Activated naive CD8-positive, alpha-beta T cell treated with anti-CD3 and anti-CD28 coated beads for 36 hours (primary cell): ENCODE results near the gene COLEC11. TPM values are rescaled to one million over a fixed set of nuclear protein-coding genes. Genes with fewer than 3 reads are reported as not detected.

Experiments used
- DNase-seq: peaks from one replicate; pipeline ENCODE4 v3.0.0; 2021
- H3K27ac Mint-ChIP-seq: one replicate; pipeline ENCODE4 v1.8.0; 2022; ENCODE audit warnings: mild to moderate bottlenecking, moderate library complexity, mixed read lengths
- H3K27me3 Mint-ChIP-seq: one replicate; pipeline ENCODE4 v1.8.0; 2022; ENCODE audit warnings: mild to moderate bottlenecking, mixed read lengths
- H3K36me3 Mint-ChIP-seq: one replicate; pipeline ENCODE4 v1.8.0; 2021; ENCODE audit warnings: mild to moderate bottlenecking, mixed read lengths
- H3K4me1 Mint-ChIP-seq: one replicate; pipeline ENCODE4 v1.8.0; 2021; ENCODE audit warnings: mixed read lengths
- H3K4me3 Mint-ChIP-seq: one replicate; pipeline ENCODE4 v1.8.0; 2022; ENCODE audit warnings: mild to moderate bottlenecking, moderate library complexity, mixed read lengths
- H3K9me3 Mint-ChIP-seq: one replicate; pipeline ENCODE4 v1.8.0; 2022; ENCODE audit warnings: mixed read lengths
- total RNA-seq, 2 experiments: library from RNA; stranded (reverse); gene quantifications; one replicate each; pipeline ENCODE4 v1.2.3, GENCODE V29; 2021

The COLEC11 gene
- total RNA-seq, 2 experiments from 2014 or later: 0.52 to 0.86 TPM

DNA sequence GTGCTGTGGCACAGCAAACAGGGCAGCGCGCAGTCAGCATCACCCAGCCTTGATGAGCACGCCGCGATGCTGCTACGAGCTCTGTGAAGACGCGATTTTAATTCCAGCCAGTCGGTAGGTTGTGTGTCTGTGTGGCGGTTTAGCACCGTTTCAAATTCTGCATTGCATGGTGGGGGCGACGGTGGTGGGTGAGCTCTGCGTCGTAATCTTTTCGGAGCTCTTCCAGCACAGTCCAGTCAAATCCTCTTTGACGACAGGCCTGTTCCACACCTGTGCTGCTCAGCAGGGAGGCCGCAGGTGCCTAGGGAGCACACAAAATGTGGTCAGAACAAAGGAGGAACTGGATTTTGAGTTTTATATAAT, 71.7 kb downstream of the COLEC11 start:
- Mint-ChIP-seq H3K4me1 (no peaks in the 10 kb centered on the region), H3K27ac (no peak overlapping the region), H3K36me3 (no peaks in the 10 kb centered on the region), H3K27me3 (peaks cover 4% of the 10 kb centered on the region), H3K9me3 (no peaks in the 10 kb centered on the region), H3K4me3 (no peak overlapping the region)
- no peak for DNase-seq

DNA sequence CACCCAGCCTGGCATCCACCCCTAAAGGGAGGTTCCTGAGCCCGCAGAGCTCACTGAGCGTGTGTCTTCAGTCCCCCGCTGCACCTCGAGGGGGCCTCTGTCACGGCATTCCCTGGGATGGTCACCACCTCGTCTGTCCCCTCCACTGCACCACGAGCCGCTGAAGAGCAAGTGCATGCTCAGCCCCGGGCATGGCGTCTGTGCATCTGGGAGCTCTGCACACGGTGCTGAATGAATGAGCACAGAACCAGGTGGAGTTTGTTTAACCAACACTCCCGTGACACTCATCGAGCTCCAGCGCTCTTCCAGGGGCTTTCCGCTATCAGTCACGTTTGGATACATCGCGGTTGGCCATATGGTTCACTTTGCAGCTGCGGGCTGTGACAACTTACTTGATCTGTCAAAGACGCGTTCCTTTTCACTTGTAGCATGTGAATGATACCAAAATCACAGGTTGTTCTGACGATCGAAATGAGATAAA, 72.3 kb downstream of the COLEC11 start:
- Mint-ChIP-seq H3K36me3 (no peaks in the 10 kb centered on the region), H3K4me1 (no peaks in the 10 kb centered on the region), H3K27me3 (peaks cover 4% of the 10 kb centered on the region), H3K4me3 (no peak overlapping the region), H3K9me3 (no peaks in the 10 kb centered on the region), H3K27ac (no peak overlapping the region)
- no peak for DNase-seq

DNA sequence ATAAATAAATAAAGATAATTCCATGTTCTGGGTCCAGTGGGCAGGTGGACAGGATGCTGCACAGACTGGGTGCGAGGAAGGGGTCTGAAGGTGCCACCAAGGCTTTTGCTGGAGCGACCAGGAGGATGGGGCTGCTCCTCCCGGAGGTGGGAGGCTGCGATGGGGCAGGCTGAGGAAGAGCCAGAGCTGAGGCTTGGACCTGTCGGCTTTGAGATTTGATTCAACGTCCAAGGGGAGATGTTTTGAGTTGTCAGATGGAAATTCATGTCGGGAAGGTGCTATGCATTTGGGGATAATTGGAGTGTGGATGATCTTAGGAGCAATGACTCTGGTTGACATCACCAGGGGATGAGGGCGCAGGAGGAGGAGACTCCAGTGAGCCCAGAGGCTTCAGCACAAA, 74.7 kb downstream of the COLEC11 start:
- Mint-ChIP-seq H3K27me3 (peaks cover 4% of the 10 kb centered on the region), H3K4me1 (no peaks in the 10 kb centered on the region), H3K4me3 (no peak overlapping the region), H3K36me3 (no peaks in the 10 kb centered on the region), H3K27ac (no peak overlapping the region), H3K9me3 (no peaks in the 10 kb centered on the region)
- DNase-seq: no peak

DNA sequence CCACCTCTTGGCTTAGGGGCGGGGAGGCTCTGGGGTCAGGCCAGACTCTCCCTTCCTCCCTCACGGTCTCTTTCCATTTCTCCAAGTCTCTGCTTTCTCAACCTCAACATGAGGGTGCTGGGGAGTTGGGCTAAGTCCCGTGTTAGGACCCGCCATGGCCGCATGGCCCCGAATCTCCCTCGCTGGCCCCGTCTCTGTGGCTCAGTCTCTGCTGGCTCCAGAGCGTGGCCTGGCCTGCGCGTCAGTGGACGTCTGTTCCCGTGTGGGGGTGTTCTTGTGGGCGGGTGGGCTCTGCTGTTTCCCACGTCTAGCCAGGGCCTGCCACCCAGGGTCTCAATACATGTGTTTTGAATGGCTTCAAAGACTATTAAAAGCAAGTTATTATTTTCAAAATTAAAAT, 75.5 kb downstream of the COLEC11 start:
- Mint-ChIP-seq H3K4me1 (no peaks in the 10 kb centered on the region), H3K27ac (no peak overlapping the region), H3K27me3 (peaks cover 4% of the 10 kb centered on the region), H3K36me3 (no peaks in the 10 kb centered on the region), H3K4me3 (no peak overlapping the region), H3K9me3 (no peaks in the 10 kb centered on the region)
- DNase-seq: no peak

DNA sequence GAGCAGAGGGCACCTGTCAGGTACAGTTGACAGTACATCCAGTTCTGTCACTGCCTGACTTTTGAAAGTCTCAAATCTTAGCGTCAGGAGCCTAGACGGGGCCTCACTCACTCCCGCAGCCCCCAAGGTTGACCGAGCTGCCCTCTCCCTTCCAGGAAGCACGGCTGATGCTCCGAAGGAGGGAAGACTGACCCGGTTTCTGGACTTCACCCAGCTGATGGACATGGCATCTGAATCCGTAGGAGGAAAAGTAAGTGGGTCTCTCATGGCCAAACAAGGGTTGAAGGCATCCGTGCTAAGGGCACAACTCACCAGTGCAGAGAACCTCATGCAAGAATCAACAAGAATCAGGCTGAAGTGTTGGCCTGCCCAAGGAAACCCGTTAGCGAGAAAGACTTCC, 76.0 kb downstream of the COLEC11 start:
- Mint-ChIP-seq H3K4me3 (no peak overlapping the region), H3K9me3 (no peaks in the 10 kb centered on the region), H3K36me3 (no peaks in the 10 kb centered on the region), H3K27ac (no peak overlapping the region), H3K27me3 (peaks cover 4% of the 10 kb centered on the region), H3K4me1 (no peaks in the 10 kb centered on the region)
- DNase-seq: no peak

DNA sequence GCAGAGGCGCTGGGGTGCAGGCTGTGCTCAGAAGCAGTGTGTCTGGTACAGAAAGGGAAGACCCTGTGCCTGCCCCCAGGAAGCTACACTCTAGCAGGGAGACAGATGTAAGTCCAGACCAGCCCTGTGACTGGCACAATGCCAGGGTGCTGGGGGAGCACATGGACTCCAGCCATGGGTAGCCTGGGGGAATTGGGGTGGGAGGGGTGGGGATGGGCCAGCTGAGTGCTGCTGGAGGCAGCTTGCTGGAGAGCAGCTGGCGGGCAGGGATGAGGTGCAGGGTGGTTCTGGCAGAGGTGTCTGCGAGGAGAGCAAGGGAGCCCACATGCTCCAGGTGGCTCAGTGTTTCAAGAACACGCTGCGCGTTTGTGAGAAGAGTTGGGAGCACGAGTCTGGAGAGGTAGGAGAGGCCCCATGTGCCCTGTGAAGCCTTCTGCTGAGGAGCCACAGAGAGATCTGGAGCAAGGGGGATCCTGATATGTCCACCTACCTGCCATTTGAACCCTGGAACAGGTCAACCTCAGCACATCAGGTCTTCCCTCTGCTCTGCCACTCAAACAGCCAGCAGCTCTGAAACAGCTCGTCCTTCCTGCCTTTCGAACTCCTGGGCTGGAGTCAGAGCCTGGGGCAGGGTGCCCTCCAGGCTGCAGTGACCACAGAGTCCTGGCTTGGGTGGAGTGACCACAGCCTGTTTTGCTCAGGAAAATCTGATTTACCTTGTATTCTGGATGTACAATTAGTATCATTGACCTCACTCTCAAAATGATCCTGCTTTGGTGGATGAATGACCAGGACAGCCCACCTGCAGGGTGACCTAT, 78.2 kb downstream of the COLEC11 start:
- Mint-ChIP-seq H3K4me3 (no peak overlapping the region), H3K36me3 (no peaks in the 10 kb centered on the region), H3K9me3 (no peaks in the 10 kb centered on the region), H3K27ac (no peak overlapping the region), H3K4me1 (no peaks in the 10 kb centered on the region), H3K27me3 (peaks cover 4% of the 10 kb centered on the region)
- DNase-seq: no peak

DNA sequence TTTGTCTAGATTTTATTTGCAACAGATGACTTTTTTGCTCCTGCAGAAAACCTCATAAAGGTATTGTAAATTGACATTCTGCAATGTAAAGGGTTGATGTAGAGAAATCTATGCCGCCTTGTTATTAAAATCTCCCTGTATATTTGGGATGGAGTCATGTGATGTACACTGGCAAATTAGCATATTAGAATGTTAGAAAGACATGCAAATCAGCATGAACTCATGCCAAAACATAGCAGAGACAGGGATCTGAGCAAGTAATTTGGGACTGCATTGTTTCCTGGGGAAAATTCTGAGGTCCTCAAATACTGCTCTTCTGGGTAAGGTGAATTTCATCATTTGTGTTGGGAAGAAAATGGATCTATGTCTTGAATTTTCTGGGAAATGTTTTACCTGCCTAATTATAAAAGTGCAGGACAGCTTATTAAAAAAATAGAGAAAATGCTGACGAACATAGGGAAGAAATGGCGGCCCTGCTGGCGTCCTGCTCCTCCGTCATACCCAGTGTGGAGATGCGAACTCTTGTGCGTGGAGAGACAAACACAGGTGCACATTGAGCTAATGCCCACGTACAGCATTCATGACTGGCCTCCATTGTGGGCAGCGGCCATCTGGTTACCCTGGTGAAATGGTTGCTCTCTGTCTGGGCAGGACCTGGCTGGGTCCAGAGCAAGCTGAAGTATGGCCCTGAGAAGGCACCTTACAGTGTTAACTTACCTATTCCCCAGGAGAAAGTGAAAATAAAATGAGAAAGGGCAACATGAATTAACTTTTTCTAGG, 79.3 kb downstream of the COLEC11 start:
- no peak for DNase-seq
- Mint-ChIP-seq H3K9me3 (no peaks in the 10 kb centered on the region), H3K27ac (no peak overlapping the region), H3K4me1 (no peaks in the 10 kb centered on the region), H3K36me3 (no peaks in the 10 kb centered on the region), H3K27me3 (peaks cover 4% of the 10 kb centered on the region), H3K4me3 (no peak overlapping the region)

DNA sequence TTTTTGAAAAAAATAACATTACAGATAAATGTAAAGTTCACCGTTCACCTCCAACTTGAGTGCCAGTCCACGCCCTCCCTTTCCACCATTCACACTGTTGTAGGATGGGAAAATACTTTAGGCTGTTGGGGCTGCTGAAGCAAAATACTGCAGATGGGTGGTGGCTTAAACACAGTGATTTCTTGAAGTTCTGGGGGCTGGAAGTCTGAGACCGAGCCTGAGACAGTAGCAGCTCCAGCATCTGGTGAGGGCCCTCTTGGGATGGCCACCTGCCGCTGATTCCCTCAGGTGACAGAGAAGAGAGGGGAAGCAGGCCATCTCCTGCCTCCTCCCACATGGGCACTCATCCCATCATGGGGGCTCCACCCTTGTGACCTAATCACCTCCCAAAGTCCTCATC, 80.8 kb downstream of the COLEC11 start:
- H3K27me3 Mint-ChIP-seq: no peaks in the 10 kb centered on the region
- no peaks in the 10 kb centered on the region for H3K4me1 Mint-ChIP-seq
- no peaks in the 10 kb centered on the region for H3K36me3 Mint-ChIP-seq
- no peak for DNase-seq
- H3K9me3 Mint-ChIP-seq: no peaks in the 10 kb centered on the region
- no peak overlapping the region for H3K27ac Mint-ChIP-seq
- no peak overlapping the region for H3K4me3 Mint-ChIP-seq

DNA sequence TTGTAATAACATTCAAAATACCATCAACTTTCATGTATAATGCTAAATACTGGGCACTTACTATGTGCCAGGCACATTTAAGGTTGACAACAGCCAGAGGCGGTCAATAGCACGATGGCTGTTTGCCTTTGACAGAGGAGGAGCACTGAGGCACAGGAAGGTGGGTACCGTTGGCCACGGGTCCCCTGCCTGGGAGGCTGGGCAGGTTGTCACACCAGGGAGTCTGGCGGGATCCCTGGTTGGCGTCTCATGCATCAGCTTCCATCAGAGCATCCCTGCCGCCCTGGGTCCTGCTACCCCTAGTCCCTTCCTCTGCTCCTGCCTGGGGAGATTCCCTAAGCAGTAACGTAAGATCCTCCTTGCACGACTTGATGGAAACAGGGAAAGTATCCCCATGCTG, 82.5 kb downstream of the COLEC11 start:
- Mint-ChIP-seq H3K9me3 (no peaks in the 10 kb centered on the region), H3K27ac (no peak overlapping the region), H3K4me3 (no peak overlapping the region), H3K27me3 (no peaks in the 10 kb centered on the region), H3K4me1 (no peaks in the 10 kb centered on the region), H3K36me3 (no peaks in the 10 kb centered on the region)
- DNase-seq: no peak

DNA sequence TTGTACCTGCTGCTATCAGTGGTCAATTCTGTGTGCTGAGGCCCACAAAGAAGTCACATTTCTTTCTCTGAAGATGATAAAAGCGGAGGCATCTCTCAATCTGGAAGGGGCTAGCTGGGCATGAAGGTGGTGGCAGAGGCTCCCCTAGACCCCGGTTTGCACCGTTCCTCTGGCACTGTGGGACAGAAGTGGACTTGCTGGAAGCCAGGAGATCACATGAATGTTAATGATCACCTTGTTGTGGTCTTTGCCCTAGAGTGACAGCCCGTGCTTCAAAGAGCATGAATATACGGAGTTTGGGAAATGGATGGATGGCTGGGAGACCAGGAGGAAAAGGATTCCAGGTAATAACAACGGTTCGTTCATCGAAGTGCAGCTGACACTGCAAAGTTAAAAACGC, 83.3 kb downstream of the COLEC11 start:
- Mint-ChIP-seq H3K4me3 (no peak overlapping the region), H3K27me3 (no peaks in the 10 kb centered on the region), H3K9me3 (no peaks in the 10 kb centered on the region), H3K4me1 (no peaks in the 10 kb centered on the region), H3K36me3 (no peaks in the 10 kb centered on the region), H3K27ac (no peak overlapping the region)
- DNase-seq: no peak

DNA sequence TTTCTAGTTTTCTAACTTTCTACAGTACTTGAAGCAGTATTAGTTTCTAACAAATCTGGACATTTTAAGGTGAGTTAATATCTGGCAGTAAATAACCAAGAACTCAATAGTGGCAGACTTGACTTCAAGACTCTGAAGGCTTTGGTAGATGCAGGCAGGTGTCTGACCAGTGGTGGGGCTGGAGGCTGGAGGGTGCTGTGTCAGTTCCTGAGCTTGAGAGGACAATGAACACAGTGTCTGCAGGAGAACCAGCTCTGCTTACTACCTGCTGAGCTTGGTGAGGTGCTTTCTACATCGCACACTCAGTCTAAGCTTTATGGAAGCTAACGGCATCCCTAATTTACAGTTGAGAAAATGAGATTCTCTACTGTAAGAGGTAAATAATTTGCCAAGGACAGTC, 84.3 kb downstream of the COLEC11 start:
- Mint-ChIP-seq H3K4me3 (no peak overlapping the region), H3K27ac (no peak overlapping the region), H3K9me3 (no peaks in the 10 kb centered on the region), H3K27me3 (no peaks in the 10 kb centered on the region), H3K4me1 (no peaks in the 10 kb centered on the region), H3K36me3 (no peaks in the 10 kb centered on the region)
- no peak for DNase-seq

DNA sequence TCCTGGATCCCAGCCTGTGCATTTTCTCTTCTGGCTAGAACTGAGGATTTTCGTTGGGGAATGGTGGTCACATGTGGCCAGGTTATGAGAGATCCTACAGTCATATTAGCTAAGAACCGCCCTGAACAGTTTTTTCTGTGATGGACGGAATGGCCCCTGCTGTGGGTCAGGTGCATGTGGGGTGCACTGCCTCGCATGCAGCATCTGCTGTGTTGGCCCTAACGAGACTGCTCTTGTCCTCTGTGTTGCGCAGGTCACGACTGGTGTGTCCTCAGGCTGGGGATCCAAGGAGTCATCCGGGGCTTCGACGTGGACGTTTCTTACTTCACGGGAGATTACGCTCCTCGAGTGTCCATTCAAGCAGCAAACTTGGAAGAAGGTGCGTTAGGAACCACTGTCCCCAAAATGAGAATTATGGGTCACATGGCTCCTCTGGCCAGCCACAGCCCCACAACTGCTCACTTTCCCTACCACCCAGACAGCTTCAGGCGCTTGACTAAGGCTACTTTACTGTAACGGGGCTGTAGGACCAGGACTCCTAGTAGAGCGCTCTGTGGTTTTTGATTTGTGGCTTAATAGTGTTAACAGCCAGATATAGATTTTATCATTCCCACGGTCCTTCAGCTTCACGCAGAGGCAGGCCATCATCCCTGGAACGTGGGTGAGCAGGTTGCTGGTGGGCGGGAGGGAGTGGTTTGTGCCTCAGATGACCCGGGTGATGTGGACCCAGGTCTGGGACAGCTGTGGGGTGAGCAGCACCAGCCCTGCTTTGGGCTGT, 84.9 kb downstream of the COLEC11 start:
- no peak for DNase-seq
- Mint-ChIP-seq H3K36me3 (no peaks in the 10 kb centered on the region), H3K4me3 (no peak overlapping the region), H3K27me3 (no peaks in the 10 kb centered on the region), H3K27ac (no peak overlapping the region), H3K4me1 (no peaks in the 10 kb centered on the region), H3K9me3 (no peaks in the 10 kb centered on the region)

DNA sequence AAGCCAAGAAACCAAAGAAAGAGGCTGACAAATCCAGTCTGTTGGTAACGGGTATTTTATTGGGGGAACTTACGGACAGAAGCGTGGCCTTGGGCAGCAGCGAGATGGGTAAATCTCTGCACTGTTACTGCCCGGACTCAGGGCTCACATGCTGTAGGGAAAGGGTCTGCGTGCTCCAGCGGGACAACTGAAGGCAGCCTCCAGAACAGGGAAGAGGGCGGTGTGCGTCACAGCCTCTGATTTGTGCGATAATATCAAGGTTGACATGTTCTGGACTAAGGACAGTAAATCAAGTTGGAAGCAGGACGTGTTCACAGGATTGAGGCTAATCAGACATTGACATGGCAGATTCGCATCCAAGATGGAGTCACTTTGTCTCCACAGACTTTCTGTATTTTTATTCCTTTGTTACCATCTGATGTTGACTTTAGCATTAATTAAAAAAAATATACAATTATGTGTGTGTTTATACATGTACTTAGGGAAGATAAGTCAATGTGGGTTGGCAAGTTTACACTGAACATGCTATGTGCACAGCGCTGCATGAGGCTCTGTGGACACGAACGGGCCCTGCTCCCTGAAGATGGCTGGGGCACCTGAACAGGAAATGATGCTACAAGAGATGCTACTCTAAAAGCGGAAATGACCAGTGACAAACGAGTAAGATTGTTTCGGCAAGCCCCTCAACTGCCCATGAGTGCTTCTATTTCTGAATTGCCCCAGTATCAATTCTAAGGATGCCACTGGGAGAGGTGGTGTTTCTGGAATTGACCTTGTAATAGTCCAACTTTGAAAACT, 85.8 kb downstream of the COLEC11 start:
- Mint-ChIP-seq H3K27me3 (no peaks in the 10 kb centered on the region), H3K4me1 (no peaks in the 10 kb centered on the region), H3K9me3 (no peaks in the 10 kb centered on the region), H3K27ac (no peak overlapping the region), H3K4me3 (no peak overlapping the region), H3K36me3 (no peaks in the 10 kb centered on the region)
- no peak for DNase-seq

DNA sequence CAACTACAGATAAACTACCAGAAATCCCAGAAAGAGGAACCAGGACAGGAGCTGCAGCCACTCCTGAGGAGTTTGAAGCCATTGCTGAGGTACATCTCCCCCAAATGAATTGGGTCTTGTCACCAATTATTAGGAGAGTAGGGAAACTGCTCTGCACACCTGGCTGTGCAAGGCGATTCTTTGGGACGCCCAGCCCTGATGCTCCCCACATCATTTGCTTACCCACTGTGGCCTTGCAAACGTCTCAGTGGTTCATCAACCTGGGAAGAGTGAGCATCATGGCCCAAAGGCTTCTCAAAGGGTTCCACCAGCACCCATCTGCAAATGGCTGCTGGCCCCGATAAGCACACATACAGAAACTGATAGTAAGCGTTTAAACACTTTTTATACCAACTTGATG, 86.7 kb downstream of the COLEC11 start:
- Mint-ChIP-seq H3K27ac (no peak overlapping the region), H3K36me3 (no peaks in the 10 kb centered on the region), H3K9me3 (no peaks in the 10 kb centered on the region), H3K4me1 (no peaks in the 10 kb centered on the region), H3K27me3 (peaks cover 2% of the 10 kb centered on the region), H3K4me3 (no peak overlapping the region)
- DNase-seq: no peak

DNA sequence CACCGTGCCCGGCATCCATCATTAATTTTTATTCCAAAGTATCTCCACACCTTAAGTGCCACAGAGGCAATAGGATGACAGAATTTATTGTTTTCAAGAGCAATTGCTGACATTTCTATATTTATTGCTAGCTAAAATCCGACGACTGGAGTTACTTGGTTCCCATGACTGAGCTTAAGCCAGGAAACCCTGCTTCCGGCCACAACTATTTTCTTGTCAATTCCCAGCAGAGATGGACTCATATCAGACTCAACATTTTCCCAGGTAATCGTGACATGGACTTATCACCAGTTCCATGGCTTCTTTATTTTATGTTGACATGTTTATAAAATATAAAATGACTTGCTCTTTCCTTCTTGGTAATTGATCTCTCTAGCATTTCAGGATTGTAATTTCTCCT, 87.9 kb downstream of the COLEC11 start:
- Mint-ChIP-seq H3K9me3 (no peaks in the 10 kb centered on the region), H3K27ac (no peak overlapping the region), H3K36me3 (no peaks in the 10 kb centered on the region), H3K27me3 (peaks cover 9% of the 10 kb centered on the region), H3K4me1 (no peaks in the 10 kb centered on the region), H3K4me3 (no peak overlapping the region)
- no peak for DNase-seq
